Head of caudate nucleus (tissue), 42 donors: ENCODE results near the gene NR0B2.

ENCODE experiments used
- DNase-seq, 42 donors: peaks; one replicate each; pipeline versions ENCODE4 v3.0.0 to v3.0.0-alpha.2; 2020 to 2021; ENCODE audit warnings: mixed read lengths in 7 of 42
- intact Hi-C: fragments of 100-400 bp; cut with DNase I; formaldehyde crosslinking; loops from one replicate; pipeline ENCODE4 v1.15.0; 2022

NR0B2 gene

DNA sequence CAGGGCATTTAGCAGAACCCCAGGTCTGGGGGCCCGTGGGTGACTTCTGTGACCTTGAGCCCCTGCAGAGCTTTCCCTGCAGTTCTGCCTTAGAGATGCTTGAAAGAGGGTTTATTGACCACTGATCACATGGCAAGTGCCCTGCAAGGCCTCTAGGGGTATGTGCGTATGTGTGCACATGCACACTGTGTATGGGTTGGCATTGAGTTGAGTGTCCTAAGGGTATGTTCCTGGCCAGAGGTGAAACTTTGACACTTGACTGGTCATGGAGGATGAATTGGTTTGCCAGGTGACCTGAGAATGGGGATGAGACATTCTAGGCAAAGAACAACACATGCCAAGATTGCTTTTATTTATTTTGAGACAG, 24.9 kb upstream of the NR0B2 start:
- intact Hi-C loops, result no loop called here
- no peak for DNase-seq

DNA sequence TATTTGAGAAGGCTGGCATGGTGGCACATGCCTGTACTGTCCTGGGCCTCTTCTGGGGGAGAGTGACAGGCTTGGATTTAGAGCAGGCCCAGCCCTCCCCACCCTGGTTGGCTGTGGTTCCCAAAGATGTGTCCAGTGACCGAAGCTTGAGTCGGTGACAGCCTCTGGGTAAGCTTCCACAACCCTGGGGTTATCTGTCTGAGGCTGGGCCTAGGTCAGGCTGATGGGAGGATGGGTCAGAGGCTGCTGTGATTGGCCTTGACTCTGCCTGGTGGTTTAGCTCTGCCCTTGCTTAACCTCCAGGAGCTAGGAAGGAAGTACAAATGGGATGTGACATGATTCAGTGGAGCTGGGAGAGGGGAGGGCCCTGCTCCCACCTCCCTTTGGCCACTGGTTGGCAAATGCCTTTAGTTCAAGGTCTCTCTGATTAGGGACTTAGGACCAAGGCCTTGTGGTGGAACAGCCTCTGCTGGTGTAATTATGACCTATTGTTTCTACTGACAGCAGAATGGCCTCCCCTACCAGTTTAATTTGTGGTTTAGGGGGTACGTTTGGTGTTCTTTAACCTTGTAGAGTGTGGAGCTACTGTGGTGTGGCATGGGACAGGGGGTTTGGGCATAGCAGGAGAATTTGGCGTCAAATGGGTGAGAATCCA, 24.4 kb upstream of the NR0B2 start:
- no peak for DNase-seq
- intact Hi-C loops, result no loop called here

DNA sequence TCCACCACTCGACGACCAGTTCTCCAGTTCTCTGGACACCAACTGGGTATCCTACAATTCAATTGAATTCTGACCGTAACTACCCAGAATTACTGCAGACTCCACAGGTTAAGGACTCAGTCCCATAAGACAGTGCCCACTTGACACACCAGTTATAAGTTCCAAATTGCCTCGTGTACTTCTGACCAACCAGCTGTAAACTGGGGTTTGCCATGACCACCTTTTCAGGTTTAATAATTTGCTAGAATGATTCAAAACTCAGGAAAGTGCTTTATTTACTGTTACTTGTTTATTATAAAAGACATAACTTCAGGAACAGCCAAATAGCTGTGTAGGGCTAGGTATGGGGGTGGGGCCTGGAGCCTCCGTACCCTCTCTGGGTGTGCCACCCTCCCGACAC, 23.0 kb upstream of the NR0B2 start:
- DNase-seq, result no peak
- intact Hi-C loops, result no loop called here

DNA sequence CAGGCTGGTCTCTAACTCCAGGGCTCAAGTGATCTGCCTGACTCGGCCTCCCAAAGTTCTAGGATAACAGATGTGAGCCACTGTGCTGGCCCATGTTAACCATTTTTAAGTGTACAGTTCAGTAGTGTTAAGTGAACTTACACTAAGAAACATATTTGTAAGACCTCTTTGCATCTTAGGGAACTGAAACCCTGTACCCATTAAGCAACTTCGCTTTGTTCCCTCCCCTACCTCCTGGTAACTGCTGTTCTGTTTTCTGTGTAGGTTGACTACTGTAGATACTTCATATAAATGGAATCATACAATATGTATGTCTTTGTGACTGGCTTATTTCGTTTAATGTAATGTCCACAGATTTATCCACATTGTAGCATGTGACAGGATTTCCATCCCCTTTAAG, 18.8 kb upstream of the NR0B2 start:
- intact Hi-C loops, result no loop called here
- DNase-seq, result no peak

- intact Hi-C loops, result no loop called here
Measured at GRCh38 chr1:26923711-26924110, 9.9 kb upstream of the NR0B2 start.

DNA sequence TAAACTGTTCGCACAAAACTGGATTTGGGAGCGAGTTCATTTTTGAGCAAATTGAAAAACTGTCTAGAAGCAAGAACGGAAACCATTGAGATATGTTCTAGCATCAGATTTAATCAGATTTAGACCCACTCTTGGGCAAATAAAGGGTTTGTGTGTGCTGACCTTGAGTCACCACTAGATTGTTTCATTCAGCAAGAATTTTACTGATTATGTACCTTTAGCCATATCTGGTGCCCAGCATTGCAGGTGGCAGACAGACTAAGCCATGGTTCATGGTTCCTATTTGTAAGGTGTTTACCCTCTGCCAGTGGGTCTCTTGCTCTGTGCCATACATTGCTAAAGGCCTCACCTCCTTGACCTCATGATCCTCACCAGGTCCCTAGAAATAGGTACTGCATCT, 9.1 kb upstream of the NR0B2 start:
- intact Hi-C loops, result no loop called here
- no peak for DNase-seq

More at GRCh38 chr1:26923711-26924110, 9.9 kb upstream of the NR0B2 start:
- no peak for DNase-seq

DNA sequence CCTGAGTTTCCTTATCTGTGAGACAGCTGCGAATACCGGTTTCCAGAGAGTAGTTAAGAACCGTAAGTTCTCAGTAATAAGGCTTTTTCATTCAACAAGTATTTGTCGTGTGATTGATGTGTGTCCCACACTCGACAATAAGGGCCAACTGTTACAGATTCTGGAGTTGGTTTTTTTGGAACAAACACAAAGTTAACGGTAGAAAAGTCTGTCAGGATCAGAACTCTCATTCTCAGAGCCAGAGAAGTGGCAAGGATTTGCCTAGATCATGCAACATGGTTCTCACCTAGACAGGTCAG, 8.6 kb upstream of the NR0B2 start:
- no peak for DNase-seq
- intact Hi-C loops, result no loop called here

GRCh38 chr1:26921540-26922430, 8.0 kb upstream of the NR0B2 start, which contains the start of gene NUDC:
NUDC (plus strand) TSS chr1:26921743; CDS start chr1:26921849, 106 bp downstream.
- intact Hi-C loops, result no loop called here
- peak; percentile 96 to 99 (median 99) for DNase-seq

- no peak for DNase-seq
- intact Hi-C loops, result no loop called here
Measured at GRCh38 chr1:26921126-26921539, 7.4 kb upstream of the NR0B2 start.

GRCh38 chr1:26915204-26915842, 1.5 kb upstream of the NR0B2 start:
- DNase-seq, result no peak

DNA sequence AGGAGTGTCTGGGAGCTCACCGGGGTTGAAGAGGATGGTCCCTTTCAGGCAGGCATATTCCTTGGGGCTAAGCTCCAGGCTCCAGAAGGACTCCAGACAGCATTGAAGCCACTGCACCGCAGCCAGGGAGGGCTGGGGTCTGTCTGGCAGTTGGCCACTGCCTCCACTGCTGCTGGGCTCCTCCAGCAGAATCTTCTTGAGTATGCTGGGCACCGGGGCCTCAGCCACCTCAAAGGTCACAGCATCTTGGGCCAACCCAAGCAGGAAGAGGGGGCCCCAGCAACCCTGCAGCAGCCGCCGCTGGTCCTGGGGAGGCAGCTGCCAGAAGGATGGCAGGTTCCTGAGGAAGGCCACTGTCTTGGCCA, 404 bp downstream of the NR0B2 start:
- no peak for DNase-seq
- intact Hi-C loops, result no loop called here

More at GRCh38 chr1:26915204-26915842, 1.5 kb upstream of the NR0B2 start:
- intact Hi-C loops, result no loop called here

- intact Hi-C loops, result no loop called here
- DNase-seq, result no peak
Measured at GRCh38 chr1:26912147-26912490, 1.7 kb downstream of the NR0B2 start.

DNA sequence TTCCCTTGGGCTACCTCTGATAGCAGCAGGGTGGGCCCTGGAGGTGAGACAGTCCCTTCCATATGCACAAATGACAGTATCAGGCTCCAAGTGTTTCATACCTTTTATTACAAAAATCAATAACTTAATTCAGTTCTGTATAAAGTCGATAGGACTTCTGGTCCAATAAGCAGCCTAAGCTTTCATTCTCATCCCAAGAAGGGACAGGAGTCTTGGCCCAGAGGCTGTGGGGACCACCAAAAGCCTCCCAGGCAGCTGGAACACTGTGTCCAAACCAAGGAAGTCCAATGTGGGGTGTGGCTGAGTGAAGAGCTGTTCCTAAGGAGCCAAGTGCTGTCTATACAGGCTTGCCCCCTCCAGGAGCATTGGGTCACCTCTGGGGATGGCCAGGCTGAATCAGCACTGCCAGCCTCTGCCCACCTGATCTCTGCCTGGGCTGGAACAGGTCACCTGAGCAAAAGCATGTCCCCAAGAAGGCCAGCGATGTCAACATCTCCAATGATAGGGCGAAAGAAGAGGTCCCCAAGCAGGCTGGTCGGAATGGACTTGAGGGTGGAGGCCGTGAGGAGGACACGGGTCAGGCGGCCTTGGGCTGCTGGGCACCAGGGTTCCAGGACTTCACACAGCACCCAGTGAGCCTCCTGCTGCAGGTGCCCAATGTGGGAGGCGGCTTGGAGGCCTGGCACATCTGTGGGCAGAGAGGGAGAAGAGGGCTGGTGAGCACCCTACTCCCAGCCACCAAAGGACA, 2.2 kb downstream of the NR0B2 start:
- intact Hi-C loops, result no loop called here
- no peak for DNase-seq

GRCh38 chr1:26910343-26911160, 3.2 kb downstream of the NR0B2 start:
- intact Hi-C loops, result no loop called here
- no peak for DNase-seq

GRCh38 chr1:26909951-26910342, 3.8 kb downstream of the NR0B2 start:
- intact Hi-C loops, result no loop called here
- DNase-seq, result no peak

DNA sequence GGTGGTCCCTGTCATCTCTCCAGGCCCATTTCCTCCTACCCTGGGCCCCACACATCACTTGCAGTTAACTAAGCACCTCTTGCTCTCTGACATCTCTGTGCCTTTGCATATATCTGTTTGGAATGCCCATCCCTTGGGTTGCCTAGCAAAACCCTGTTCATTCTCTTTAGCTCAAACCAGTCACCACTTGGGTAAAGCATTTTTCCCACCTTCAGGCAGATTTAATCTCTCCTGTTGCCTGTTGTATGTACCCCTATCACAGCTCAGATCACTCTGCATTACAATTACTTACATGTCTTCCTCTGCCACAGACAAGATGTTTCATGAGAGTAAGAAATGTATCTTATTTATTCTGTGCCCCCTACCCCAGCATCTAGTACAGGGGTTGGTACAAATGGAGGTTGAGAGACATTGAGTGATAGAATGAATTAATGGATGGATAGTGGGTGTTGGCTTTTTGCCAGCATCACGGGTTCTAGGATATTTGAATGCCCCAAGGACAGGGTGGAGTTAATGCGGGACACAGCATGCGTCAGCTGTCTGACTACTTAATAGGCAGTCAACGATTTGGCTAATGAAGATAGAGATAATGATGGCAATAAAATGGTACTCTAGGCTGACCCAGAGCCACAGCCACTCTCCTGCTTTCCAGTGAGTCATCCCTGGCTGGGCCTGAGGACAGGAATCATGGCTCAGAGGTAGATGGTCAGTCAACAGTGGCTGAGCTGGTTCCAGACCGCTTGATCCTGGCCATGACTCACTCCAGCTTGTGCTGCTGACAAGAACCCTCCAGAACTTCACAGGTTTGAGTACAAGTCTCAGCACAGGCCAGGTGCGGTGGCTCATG, 6.5 kb downstream of the NR0B2 start:
- intact Hi-C loops, result no loop called here
- no peak for DNase-seq

DNA sequence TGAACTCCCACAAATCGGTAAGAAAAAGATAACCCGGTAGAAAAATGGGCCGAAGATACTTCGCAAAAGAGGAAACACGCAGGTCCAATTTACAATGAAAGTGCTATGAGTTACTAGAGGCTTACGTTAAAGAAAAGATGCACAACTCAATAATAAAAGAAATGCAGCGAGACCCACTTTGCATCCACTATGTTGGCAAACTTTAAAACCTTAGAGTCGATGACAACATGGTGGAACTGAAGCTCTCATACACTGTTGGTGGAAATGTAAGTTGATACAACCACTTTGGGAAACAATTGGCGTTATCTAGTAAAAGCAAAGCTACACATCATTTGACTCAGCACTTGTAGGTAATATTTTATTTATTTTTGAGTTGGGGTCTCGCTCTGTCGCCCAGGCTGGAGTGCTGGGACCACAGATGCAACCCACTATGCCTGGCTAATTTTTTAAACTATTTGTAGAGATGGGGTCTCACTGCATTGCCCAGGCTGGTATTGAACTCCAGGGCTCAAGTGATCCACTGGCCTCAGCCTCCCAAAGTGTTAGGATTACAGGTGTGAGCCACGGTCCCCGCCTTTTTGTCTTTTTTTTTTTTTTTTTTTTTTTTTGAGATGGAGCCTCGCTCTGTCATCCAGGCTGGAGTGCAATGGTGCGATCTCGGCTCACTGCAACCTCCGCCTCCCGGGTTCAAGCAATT, 12.8 kb downstream of the NR0B2 start:
- intact Hi-C loops, result no loop called here
- DNase-seq, result no peak
